H1 (cell line): ENCODE data around the gene STAC2. TPM values are rescaled to one million over a fixed set of nuclear protein-coding genes. Genes with fewer than 3 reads are reported as not detected.

Source experiments
- BCL11A ChIP-seq, 2 experiments: IDR thresholded peaks; one replicate each; pipeline ENCODE4 v1.6.1; 2011; ENCODE audit warnings: low read depth in 2 of 2, low read length in 2 of 2, mild to moderate bottlenecking in 2 of 2
- GABPA ChIP-seq: IDR thresholded peaks from 2 replicates; pipeline ENCODE4 v1.6.1; 2011; ENCODE audit warnings: mild to moderate bottlenecking, low read length, moderate library complexity, borderline replicate concordance; ENCODE audit not compliant: insufficient read depth
- RFX5 ChIP-seq: IDR thresholded peaks from 2 replicates; pipeline ENCODE4 v1.6.1; 2011; ENCODE audit warnings: low read depth, low read length, improper control_type of control experiment, borderline replicate concordance
- polyA plus RNA-seq, 7 experiments: library from polyadenylated mRNA; depleted of rRNA in 3 of 7; stranded (reverse) in 5 of 7; unstranded in 2 of 7; fragments of >200 nt in 5 of 7; fragments of 200-250 nt in 2 of 7; gene quantifications; 1 replicate in 5 of 7; 2 replicates in 1 of 7; 4 replicates in 1 of 7; pipeline versions ENCODE4 v1.2.1 to v1.2.3, GENCODE V29; 2011 to 2013; ENCODE audit warnings: missing spikeins in 2 of 7, mixed read lengths in 2 of 7
- total RNA-seq: library from RNA; stranded (reverse); fragmentation: NEBNext Ultra II Directional; extraction: Animal tissue kit (Norgen Biotek cat#: 25700); gene quantifications from 2 replicates; pipeline ENCODE4 v1.2.1, GENCODE V29; 2021
- TF ChIP-seq, protein P1 (sequence below): IDR thresholded peaks from 2 replicates; pipeline ENCODE4 v1.6.1; 2012; ENCODE audit warnings: low read length, inconsistent platforms
- TF ChIP-seq, protein P2 (sequence below): IDR thresholded peaks from 2 replicates; pipeline ENCODE4 v1.6.1; 2011; ENCODE audit warnings: low read depth, mild to moderate bottlenecking, low read length; ENCODE audit not compliant: insufficient read depth

Gene STAC2
- total and polyA plus RNA-seq, 2 of the 8 experiments (the other 6 are each of a cell fraction or from before 2014, with no cell fraction given) = 1.5 to 6.0 TPM

- TF ChIP-seq, protein P1, sequence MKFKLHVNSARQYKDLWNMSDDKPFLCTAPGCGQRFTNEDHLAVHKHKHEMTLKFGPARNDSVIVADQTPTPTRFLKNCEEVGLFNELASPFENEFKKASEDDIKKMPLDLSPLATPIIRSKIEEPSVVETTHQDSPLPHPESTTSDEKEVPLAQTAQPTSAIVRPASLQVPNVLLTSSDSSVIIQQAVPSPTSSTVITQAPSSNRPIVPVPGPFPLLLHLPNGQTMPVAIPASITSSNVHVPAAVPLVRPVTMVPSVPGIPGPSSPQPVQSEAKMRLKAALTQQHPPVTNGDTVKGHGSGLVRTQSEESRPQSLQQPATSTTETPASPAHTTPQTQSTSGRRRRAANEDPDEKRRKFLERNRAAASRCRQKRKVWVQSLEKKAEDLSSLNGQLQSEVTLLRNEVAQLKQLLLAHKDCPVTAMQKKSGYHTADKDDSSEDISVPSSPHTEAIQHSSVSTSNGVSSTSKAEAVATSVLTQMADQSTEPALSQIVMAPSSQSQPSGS = no peak
- TF ChIP-seq, protein P2, sequence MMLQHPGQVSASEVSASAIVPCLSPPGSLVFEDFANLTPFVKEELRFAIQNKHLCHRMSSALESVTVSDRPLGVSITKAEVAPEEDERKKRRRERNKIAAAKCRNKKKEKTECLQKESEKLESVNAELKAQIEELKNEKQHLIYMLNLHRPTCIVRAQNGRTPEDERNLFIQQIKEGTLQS = no peak
- TF ChIP-seq RFX5 (no peak), BCL11A (IDR thresholded peaks at IDR 0.05; ENCODE audit: low read depth in 2 of 2, low read length in 2 of 2) (no peak), GABPA (no peak)
These were observed 44.4 kb downstream of the STAC2 start (continued) for GRCh38 chr17:39181303-39181702.
